ENCODE results near the gene SGIP1.

SGIP1 gene

DNA sequence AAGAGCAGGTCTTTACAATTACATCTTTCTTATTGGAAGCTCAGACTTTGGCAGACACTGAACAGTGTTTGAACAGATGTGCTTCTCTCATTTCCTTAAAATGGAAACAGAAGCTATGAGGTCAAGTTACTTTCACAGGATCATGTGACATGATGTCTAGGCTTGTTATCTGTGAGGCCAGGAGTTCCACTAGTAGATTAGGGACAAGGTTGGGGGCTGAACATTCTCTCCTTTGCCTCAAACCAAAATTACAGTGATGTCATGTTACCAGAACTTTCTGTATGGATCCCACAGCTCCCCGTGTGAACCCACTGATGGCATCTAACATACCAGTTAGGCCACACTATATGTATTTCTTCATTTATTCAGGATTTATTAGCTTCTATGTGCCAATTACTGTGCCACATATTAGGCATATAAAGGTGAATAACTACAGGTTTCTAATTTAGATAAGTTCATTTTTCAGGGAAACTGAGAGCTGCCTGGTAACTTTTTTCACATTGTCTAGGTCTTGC lies 224.3 kb downstream of the SGIP1 start:
- in situ Hi-C loops (cut with HindIII; ENCODE audit: low sequenced_read_pairs), result no loop called here

DNA sequence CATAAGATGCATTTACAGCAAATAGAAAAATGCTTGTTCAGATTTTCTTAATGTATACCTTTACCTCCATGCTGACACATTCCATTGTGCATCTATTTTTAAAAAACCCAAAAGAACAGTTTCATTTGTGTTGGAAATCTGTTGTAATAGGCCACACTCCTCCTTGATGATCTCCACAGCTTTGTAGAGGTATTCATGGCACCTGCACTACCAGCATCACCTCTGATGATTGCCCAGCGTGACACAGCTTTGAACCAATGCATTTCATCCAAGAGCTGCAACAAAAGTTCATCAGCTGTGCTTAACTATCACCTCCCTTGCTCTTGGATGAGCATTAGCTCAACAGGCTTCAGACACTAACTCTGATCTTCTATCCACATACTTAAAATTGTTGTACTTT lies 226.6 kb downstream of the SGIP1 start:
- in situ Hi-C loops (cut with HindIII; ENCODE audit: low sequenced_read_pairs), result no loop called here

DNA sequence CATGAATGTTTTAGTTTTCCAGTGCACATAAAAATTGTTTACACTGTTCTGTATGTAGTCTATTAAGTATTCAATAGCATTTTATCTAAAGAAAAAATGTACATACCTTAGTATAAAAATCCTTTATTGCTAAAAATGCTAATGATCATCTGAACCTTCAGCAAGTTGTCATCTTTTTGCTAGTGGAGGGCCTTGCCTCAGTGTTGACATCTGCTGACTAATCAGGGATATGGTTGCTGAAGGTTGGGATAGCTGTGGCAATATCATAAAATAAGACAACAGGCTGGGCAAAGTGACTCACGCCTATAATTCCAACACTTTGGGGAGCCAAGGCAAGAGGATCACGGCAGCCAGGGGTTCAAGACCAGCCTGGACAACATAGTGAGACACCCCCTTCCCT lies 227.3 kb downstream of the SGIP1 start:
- in situ Hi-C loops (cut with HindIII; ENCODE audit: low sequenced_read_pairs), result no loop called here

DNA sequence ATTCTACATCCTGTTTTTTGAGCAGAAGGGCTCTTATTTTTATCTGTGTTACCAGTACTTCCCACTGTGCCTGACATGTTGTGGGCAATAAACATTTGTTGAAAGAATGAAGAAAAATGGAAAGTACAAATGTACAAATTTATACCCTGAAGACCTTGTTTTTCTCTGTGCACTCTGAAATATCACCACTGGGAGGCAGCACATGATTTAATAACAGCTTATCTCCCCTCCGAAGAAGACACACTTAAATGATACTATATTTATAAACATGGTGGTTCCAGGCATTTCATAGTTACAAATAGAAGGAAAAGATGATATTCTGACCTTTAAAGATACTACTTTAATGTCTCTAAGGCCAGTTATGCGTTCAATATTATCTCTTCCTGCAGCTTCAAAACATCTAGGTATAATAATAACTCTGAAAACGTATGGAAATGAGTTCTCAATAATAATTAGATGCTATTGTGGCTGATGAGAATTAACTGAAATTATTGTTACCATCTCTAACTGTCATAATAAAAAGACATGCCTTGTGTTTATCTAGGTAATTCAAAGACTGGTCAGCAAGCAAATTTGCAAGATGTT lies 231.1 kb downstream of the SGIP1 start:
- in situ Hi-C loops (cut with HindIII; ENCODE audit: low sequenced_read_pairs), result no loop called here

DNA sequence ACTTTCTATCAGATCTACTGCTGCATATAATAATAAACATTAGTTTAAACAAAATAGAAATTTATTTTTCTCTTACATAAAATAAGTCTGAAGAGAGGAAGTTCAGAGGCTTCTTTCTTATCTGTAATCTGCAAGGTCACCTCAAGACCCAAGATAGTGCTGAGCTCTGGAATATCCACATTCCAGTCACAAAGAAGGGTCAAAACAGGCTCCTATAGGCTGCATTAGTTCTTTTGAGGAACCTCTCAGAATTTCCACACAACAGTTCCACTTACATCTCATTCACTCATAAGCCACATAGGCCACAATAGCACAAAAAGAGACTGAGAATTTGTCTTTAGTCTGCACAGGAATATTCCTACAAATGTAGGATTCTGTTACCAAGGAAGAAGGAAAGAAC lies 233.7 kb downstream of the SGIP1 start:
- in situ Hi-C loops (cut with HindIII; ENCODE audit: low sequenced_read_pairs), result no loop called here

DNA sequence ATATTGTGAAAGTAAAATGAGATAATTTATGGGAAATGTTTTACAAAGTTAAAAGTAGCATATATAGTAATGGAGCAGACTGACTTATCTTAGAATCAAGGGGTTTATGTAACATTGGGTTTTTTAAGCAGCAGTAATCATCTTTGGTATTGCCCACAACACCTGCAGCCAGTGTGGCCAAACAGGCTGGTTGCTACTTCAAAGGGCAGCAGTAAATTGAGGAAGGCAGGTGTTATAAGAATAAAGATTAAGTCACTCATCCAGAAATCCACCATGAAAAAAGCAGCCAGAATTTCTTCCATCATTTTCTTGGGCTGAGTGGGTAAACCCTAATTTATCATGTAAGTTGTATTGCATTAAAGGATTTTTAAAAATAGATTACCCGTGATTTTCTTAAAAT lies 235.0 kb downstream of the SGIP1 start:
- in situ Hi-C loops (cut with HindIII; ENCODE audit: low sequenced_read_pairs), result no loop called here

DNA sequence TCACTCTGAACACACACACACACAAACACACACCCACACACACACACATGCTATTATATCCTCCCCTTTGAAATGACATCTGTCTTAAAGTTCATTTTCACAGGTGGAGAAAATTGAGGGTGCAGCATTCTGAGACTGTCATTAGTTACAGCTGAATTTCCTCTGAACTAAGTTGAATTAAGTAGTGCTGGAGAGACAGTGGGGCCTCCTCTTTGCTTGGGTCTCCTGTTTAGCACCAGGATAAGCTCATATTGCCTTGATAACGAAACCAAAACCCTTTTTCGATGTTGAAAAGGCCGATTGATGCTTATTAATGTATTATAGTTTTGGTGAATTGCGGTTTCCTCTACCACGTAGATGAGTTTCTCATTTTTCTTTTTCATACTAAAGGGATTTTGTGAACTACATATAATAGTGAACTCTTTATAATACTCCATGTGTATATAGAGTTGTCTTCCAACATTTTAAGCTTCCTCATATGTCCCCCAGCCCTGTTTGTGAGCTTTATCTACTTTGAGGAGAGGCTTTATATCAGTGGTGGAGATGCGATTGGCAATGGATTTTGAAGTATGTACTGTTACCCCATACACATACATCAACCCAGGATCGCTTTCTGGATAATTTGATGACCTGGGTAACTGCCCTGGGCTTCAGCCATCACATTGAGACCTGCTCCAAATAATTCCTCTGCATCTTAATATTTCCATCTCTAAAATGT lies 235.7 kb downstream of the SGIP1 start:
- in situ Hi-C loops (cut with HindIII; ENCODE audit: low sequenced_read_pairs), result no loop called here

DNA sequence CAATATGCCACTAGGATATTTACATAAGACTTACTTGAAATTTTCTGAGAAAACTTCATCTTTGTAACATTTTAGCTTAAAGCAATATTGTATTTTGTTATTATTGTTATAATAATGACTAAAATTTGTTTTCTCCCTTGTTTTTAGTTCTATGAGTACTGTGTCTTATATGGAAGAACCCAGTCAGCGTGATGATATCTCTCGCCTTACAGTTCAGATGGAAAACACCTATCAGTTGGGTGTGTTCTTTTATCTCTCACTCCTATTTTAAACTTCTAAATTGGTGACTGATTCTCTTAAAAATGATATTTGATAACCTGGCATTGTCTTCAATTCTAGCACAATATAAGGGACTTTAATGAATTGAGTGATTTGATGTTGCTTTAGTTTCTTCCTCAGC lies 236.3 kb downstream of the SGIP1 start:
- in situ Hi-C loops (cut with HindIII; ENCODE audit: low sequenced_read_pairs), result no loop called here

DNA sequence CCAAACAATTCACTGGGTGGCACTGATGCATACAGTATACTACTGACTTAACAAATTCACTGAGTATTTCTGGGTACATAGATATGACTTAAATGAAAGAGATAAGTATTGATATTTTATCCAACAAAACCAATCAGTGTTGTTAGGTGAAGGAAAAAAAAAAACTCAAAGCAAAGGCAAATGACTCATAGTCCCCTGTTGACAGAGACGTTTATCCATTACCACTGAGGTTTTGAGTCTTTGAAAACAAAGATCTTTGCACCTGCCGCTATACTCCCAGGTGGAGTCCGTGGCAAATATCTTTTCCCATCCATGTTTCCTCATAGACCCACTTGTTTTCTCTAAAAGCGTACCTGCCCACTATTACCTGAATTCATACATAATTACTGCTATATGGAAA lies 236.7 kb downstream of the SGIP1 start:
- in situ Hi-C loops (cut with HindIII; ENCODE audit: low sequenced_read_pairs), result no loop called here

DNA sequence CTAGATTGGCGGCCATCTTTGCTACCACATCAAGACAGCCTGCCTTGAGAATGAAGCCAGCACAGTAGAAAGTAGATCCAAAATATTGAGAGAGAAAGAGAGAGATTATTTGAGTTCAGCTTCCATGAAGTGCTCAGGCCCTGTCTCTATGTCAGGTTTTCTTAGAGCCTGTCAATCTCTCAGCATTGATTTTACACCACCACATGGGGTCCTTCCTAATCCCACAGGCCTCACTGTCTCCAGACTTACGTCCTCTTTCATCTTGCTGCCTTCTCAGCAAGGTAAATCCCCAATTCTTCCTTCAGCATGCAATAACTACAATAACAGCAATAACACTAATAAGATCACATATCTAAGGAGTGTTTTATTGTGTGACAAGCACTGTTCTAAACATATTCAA lies 239.3 kb downstream of the SGIP1 start:
- in situ Hi-C loops (cut with HindIII; ENCODE audit: low sequenced_read_pairs), result no loop called here

DNA sequence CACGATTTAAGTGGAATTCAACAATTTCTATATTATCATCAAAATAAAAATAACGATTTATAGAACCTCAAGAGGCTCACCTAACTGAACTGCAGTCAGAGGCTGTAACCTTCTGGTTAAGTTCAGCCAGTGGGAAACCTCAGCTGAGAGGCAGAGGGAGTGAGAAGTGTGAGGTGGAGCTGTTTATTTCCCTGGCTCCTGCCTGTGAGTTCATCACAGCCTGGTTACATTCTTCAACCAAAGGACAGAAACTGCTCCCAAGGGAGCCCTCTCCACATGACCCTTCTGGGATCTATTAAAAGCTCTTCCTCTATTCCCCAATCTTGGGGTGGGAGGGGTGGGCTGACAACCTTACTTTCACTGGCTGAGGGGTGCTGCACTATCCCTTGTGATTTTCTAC lies 240.5 kb downstream of the SGIP1 start:
- in situ Hi-C loops (cut with HindIII; ENCODE audit: low sequenced_read_pairs), result no loop called here

DNA sequence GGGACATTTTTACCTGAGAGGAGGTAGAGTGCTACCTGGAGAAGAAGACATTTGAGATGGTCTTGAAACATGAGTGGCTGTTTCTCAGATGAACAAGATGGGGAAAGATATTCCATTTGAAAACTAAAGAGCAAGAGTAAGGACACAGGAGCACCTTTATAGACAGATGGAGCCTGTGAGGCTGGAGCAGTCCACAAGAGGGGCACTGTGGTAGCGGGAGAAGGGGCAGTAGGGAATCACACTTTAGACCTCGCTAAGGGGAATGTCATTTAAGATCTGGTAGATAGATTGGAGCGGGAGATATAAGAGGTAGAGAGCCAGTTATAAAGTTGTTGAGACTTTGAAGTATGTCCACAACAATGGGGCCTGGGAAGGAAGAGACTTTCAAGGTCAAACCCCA lies 241.7 kb downstream of the SGIP1 start:
- in situ Hi-C loops (cut with HindIII; ENCODE audit: low sequenced_read_pairs), result loop anchor here (25.0 kb wide), 1 partner anchor 212 kb away; no protein-coding TSS in a partner anchor

DNA sequence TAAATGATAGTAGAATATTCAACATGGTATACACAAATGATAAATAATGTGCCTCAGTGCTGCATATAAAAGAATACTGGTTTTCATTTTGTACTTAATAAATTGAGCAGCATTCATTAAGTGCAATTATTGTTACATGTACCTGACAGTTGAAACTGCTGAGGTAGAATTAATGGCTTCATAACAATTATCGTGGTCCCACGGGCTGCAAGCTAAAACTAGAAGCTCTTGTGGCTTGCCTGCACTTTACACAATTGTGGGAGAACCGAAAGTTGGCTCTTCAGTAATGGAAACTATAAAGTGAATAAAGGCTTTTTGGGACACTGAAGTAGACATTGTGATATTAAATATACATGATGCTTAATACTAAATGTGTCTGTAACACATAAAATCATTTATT lies 243.9 kb downstream of the SGIP1 start:
- in situ Hi-C loops (cut with HindIII; ENCODE audit: low sequenced_read_pairs), result loop anchor here (25.0 kb wide), 1 partner anchor 209 kb away; no protein-coding TSS in a partner anchor

DNA sequence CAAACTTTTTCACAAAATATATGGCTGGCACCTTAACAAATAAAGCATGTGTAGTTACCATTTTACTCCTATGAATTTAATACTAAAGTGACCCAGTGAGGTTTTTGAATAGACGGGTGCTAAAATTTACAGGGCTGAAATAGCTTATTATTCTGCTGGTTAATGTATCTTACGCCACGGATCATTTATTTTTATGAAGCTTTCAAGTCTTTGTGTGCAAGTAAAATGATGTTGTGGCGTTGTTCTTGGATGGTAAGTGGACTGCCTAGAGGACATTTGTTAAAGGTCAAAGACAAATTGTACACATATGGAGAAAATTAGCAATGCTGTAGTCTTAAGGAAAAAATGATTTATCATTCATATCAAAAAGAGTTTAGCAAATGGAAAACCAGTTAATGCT lies 244.3 kb downstream of the SGIP1 start:
- in situ Hi-C loops (cut with HindIII; ENCODE audit: low sequenced_read_pairs), result loop anchor here (25.0 kb wide), 1 partner anchor 209 kb away; no protein-coding TSS in a partner anchor

DNA sequence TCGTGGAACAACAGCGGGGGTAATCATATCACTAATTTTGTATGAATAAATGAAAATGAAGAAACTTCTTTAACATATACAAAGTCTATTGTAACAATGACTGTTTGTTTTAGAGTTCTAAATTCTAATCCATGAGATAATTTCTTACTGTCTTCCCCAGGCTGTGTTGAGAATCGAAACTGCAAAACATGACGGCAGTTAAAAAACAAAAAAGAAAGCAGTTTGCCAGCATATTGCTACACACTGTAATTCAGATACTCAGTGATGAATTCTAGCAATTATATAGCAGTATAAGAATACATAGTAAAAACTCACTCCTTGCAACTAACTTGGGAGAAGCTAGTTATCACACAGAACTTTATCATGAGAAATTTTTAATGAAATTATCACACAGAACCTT lies 245.0 kb downstream of the SGIP1 start:
- in situ Hi-C loops (cut with HindIII; ENCODE audit: low sequenced_read_pairs), result loop anchor here (25.0 kb wide), 1 partner anchor 208 kb away; no protein-coding TSS in a partner anchor

DNA sequence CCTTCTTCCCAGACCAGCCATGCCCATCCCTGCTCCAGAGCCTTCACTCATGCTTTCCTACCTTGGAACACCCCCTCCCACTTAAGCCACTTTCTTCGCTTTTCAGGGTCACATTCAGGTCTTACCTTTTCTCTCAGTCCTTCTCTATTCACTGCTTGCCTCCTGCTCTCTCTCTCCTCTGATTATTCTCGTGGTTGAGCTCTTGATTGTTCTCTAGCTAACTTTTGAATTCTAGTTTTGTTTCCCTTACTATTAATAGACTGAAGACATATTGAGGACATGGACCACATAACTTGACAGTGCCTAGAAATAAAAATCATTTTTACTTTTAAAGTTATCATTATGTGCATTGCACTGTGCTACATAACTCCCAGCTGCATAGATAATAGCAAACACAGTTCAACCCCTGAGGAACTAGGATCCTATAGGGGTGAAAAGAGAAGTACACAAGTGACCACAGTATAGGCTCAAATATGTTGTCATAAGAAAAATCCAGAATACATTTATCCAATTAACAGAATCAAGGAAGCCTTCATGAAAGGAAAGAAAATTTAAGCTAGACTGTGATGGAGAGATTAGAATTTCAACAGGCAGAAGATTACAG lies 245.6 kb downstream of the SGIP1 start:
- in situ Hi-C loops (cut with HindIII; ENCODE audit: low sequenced_read_pairs), result loop anchor here (25.0 kb wide), 1 partner anchor 208 kb away; no protein-coding TSS in a partner anchor

DNA sequence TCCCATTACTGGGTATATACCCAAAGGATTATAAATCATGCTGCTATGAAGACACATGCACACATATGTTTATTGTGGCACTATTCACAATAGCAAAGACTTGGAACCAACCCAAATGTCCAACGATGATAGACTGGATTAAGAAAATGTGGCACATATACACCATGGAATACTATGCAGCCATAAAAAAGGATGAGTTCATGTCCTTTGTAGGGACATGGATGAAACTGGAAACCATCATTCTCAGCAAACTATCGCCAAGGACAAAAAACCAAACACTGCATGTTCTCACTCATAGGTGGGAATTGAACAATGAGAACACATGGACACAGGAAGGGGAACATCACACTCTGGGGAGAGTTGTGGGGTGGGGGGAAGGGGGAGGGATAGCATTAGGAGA lies 251.8 kb downstream of the SGIP1 start:
- in situ Hi-C loops (cut with HindIII; ENCODE audit: low sequenced_read_pairs), result loop anchor here (25.0 kb wide), 1 partner anchor 202 kb away; no protein-coding TSS in a partner anchor

DNA sequence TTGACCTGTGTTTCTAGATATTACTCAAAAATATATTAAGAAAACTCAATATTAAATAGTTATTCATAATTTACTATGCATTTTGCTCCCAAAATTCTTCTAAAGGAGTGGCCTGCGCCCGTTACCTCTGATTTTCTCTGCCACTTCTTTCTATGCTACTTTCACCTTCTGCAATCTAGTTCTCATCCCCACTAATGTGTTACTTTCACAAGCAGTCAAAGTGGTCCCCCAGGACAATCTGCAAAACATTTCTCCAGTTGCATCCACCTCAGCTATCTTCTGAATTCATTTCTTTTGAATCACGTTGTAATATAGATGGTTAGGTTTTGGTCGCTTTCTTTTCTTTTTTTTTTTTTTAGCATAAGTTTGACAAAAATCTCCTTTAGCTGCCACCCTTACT lies 253.7 kb downstream of the SGIP1 start:
- in situ Hi-C loops (cut with HindIII; ENCODE audit: low sequenced_read_pairs), result loop anchor here (25.0 kb wide), 1 partner anchor 200 kb away; no protein-coding TSS in a partner anchor

DNA sequence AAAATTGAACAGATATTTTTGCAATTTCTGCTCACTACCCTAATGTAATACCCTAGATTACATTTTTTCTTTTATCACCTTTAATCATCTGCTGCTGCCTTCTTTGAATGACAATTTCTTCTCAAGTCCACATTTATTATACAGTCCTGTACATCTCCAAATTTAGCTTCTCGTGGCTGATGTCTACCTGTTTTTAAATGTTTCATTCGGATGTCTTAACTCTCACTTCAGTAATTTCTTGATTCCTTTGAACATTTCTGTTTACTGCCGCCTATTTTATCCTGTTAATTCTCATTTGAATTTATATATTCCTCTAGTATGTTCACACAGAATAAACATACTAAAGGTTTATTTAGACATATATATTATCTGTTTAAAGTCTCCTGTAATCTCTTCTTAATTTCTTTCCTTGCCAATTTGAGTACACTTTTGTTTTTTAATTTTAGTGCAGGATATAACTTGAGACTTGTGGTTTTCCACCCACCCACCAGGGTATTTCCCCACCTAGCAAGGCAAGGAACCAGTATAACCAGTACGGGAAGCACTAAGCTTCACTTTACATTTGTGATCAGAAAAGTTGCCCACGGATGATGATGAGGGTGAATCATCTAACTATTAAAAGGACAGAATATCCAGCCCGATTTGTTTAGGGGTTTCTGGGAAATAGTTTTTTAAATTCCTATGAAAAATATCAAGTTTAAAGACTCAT lies 254.4 kb downstream of the SGIP1 start:
- in situ Hi-C loops (cut with HindIII; ENCODE audit: low sequenced_read_pairs), result loop anchor here (25.0 kb wide), 1 partner anchor 199 kb away; no protein-coding TSS in a partner anchor

DNA sequence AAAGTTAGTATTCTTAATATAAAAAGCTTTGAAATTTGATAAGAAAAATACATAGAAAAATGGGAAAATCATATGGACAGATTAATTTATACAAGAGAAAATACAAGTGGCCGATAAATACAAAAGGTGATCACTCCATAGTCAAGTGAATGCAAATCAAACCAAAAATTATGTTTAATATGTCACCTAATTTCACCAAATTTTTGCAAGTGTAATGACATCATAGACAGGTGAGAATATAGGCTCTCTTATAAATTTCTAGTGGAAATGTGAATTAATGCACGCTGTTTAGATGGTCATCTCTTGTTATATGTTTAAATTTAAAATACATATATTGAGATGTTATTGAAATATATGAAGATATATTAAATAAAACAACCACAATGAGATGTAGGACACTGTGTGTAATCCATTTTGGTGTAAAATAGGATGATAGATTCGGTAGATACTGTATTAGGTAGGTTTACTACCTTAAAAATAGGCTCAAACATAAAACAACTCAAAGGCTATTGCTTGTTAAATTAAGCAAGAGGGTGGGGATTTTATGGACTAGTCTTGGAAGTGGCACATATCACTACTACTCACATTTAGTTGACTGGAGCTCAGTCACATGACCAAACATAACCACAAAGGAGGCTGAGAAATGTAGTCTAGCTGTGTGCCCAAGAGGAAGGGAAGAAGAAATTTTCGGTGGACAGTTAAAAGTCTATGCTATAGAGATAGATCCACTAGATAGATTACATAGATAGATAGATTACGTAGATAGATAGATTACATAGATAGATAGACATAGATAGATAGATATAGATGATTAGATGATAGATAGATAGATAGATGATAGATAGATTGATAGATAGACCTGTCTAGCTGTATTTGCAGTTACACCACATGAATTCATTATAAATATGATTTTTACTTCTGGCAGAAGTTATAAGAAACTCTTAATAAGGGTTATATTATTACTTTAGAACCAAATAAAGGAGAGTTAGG lies 258.0 kb downstream of the SGIP1 start:
- in situ Hi-C loops (cut with HindIII; ENCODE audit: low sequenced_read_pairs), result loop anchor here (25.0 kb wide), 1 partner anchor 195 kb away; no protein-coding TSS in a partner anchor
